Stimulated activated CD4-positive, alpha-beta T cell treated with anti-CD3 and anti-CD28 coated beads, Interleukin-2, amount 100 ng/mL, for 4 hours (primary cell): ENCODE measurements around the gene LRRC4B.
"Not testable (repeated sequence)": the region's sequence is repeated elsewhere in the genome, so short reads cannot be mapped to it uniquely, and the experiment has no call there.

Source experiments
- DNase-seq: peaks from one replicate; pipeline ENCODE4 v3.0.0-alpha.2; 2020; ENCODE audit warnings: low read depth

Gene LRRC4B

DNA sequence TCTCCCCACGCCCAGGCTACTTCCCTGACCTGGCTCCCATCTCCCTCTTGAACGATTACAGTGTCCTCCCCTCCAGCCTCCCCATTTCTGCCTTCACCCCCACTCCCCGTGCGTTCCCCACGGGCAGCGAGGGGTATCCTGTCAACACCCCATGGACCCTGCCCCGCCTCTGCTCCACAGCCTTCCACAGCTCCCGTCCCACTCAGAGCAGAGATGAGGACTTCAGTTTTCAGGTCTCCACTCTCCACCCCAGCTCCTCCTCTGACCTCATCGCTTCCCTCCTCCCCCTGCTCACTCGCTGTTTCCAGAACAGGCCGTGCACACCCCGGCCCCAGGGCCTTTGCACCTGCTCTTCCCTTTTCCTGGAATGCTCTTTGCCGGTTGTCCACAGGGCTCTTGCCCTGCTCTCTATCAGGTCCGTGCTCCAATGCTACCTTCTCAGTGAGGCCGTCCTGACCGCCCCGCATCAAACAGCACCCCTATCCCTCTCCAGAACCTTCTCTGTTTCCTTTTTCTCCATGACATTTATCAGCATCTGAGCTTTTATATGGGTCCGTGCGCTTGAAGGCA is 15.0 kb downstream of the LRRC4B start:
- DNase-seq, result no peak

- DNase-seq, result no peak
Observed at GRCh38 chr19:50552540-50552939, 15.7 kb downstream of the LRRC4B start.

DNA sequence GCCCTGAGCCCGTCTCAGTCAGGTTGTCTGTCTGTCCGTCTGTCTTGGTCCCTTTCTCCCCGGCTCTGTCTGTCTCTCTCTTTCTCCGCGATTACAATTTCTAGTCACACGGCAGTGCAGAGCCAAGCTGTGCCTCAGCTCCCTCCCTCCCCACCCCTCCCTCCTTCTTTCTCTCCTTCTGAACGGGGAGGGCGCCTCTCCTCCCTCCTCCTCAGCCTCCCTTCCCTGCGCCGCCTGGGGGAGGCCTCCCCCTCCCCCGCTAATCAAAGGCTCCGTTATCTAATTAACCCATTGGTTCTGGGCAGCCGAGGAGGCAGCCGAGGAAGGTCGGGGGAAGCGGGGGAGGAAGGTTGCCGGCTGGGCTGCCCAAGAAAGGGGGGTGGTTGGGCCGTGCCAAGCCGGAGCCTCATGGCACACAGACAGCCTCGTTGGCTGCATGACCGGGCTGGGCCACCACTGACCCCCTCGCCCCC is 16.5 kb downstream of the LRRC4B start:
- no peak for DNase-seq

- no peak for DNase-seq
Observed at GRCh38 chr19:50551034-50551714, 17.1 kb downstream of the LRRC4B start.

- no peak for DNase-seq
Observed at GRCh38 chr19:50550594-50550966, 17.7 kb downstream of the LRRC4B start.

- no peak for DNase-seq
Observed at GRCh38 chr19:50549927-50550593, 18.2 kb downstream of the LRRC4B start.

- no peak for DNase-seq
Observed at GRCh38 chr19:50549059-50549926, 18.9 kb downstream of the LRRC4B start.

GRCh38 chr19:50548191-50549058 is 19.8 kb downstream of the LRRC4B start:
- no peak for DNase-seq

DNA sequence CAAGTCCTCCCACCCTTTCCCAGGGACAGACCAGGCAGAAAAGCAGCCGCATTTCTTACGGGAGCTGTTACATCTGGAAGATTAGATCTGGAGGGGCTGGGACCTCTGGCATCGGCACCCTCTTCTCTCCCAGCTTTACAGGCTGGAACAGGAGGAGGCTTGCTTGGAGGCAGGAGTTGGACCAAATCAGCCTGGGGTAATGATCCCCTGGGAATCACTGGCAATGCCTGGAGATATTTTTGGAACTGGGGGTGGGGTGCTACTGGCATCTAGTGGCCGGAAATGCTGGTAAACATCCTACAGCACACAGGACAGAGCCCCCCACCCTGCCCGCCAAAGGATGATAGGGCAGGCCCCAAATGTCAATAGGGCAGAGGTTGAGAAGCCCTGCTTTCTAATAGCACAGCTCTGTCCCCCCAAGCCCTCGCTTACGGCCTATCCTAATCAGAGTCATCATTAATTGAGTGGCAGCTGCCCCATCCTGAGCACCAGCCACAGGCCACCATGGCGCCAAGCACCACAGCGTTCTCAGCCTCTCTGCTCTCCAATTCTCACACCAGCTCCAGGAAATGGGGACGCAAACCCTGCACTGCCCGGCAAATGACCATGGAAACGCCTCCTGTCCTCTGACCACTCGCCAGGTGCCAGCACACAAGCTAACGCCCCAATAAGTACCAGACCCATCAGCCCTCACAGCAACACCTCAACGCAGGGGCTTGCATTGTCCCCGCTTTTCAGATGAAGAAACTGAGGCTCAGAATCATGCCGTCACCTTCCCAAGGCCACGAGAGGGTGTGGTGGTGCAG is 20.6 kb downstream of the LRRC4B start:
- no peak for DNase-seq

- no peak for DNase-seq
Observed at GRCh38 chr19:50546527-50547221, 21.6 kb downstream of the LRRC4B start.

DNA sequence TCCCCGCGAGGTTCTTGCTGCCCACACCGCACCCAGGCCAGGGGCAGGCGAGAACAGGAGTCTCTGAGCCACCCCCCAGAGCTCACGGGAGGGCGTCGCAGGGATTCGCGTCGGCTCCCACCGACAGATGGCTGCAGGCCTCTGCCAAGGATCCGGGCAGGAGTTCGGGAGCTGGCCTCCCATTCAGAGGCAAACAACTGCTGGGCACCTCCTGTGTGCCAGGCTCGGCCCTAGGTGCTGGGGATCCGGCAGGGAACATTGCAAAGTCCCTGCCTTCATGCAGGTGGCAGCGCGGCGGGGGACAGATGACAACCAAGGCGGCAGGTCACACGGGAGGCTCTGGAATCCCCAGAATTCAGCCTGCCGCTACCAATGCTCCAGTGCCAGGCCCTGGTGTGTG is 25.3 kb downstream of the LRRC4B start:
- DNase-seq, result no peak

GRCh38 chr19:50537769-50538230 is 30.4 kb downstream of the LRRC4B start:
- peak; percentile 39 for DNase-seq

- no peak for DNase-seq
Observed at GRCh38 chr19:50537306-50537685, 30.9 kb downstream of the LRRC4B start.

DNA sequence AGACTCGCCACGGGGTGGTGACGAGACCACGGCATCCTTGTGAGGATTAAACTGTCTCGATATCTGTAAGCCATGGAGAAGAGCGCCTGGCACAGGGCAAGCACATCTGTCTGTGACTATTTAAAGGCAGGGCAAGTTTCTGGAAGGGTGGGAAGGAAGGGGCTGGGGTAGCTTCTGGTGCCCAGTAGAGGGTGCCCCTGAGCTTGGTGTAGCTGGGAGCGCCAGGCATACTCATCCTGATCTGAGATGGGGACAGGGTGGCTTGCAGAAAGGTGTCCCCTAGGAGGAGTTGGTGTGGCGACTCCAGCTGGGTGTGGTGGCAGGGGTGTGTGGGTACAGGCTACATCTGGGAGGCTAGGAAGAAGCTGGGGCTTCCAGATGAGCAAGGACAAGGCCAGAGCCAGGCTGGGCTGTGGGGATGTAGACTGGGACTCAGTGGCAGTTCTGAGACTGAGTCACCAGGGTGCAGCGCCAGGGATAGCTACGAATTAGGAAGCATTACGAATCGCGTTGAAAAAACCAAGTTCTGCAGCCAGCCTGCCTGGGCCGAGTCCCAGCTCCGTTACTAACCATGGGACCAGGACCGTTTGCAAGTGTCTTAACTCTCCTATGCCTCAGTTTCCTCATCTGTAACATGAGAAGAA is 31.5 kb downstream of the LRRC4B start:
- no peak for DNase-seq

DNA sequence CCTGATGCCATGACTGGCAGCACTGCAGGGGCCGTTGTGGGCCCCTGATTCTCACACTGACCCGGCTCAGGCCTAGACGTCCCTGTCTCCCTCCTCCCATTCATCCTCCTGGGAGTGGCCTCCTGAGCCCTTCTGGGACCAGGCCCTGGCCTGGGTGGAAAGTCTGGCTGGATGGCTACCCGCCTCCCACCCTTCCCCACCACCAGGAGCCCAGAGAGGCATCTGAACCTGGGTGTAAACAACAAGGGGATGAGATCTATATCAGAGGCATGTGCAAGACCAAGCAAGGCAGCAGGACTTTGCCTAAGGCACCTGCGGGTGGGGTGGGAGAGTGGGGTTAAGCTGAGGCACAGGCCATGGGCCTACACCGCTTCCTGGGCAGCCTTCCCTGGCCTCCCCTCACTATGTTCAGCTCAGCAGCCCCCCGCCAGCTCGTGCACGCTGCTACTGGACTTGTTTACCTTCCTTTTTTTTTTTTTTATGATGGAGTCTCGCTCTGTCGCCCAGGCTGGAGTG is 32.5 kb downstream of the LRRC4B start:
- no peak for DNase-seq

DNA sequence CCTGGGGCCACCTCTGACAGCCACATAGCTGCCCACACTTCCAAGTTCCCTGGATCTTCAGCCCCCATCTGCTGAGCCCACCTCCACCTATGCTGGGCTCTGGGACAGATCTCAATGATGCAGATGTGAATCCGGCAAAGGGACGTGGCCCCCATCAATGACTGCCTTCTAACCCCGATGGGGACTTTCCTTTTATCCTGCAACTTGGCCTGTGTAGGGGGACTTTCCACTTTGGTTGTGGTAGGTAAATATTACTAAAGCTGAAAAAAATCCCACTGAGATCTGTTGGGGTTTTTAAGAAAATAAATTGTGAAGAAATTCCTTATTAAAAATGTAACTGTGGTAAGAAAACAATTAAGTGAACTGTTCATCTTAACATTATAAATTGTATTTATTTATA is 33.8 kb downstream of the LRRC4B start:
- DNase-seq, result no peak

GRCh38 chr19:50532952-50533351 is 35.3 kb downstream of the LRRC4B start:
- DNase-seq, result no peak

DNA sequence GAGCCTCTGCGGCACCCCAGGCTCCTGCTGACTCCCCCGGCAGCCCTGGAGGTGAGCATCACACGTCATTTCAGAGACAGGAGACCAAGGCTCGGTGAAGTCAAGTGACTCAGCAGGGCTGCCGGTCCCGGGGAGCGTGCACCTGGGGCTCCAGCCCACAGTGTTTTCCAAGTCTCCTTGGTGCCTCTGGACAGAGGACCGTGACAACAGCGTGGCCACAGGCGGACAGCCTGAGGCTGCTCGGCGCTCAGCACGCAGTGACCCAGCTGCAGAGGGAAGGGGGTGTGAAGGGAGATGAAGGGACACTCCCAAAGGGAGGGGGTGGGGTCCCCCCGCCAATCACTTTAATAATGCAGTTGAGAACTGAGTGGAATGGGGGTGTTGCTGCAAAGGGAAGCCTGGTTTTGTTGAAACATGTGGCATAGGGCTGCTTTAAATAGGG is 37.0 kb downstream of the LRRC4B start:
- no peak for DNase-seq

DNA sequence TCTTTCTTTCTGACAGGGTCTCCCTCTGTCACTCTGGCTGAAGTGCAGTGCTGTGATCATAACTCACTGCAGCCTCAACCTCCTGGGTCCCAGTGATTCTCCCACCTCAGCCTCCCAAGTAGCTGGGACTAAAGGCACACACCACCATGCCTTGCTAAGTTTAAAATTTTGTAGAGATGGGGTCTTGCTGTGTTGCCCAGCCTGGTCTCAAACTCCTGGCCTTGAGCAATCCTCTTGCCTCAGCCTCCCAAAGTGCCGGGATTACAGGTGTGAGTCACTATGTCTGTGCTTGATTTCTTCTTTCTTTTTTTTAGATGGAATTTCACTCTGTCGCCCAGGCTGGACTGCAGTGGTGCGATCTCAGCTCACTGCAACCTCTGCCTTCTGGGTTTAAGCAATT is 40.2 kb downstream of the LRRC4B start:
- DNase-seq, result not testable (repeated sequence)
